IPS DF 6.9 (cell line): Measurements from ENCODE around the gene RBM14.

Experiments used
- DNase-seq: peaks from one replicate; pipeline ENCODE4 v3.0.0-alpha.2; 2013; ENCODE audit warnings: low read depth, low spot score
- H3K27ac ChIP-seq: one replicate; pipeline ENCODE4 v1.5.1; 2013; ENCODE audit warnings: low read length, control low read depth
- H3K27me3 ChIP-seq: 2 replicates; pipeline ENCODE4 v1.6.1; 2013; ENCODE audit warnings: mild to moderate bottlenecking, low read length; ENCODE audit not compliant: control insufficient read depth, insufficient read depth
- H3K36me3 ChIP-seq: 2 replicates; pipeline ENCODE4 v1.6.1; 2013; ENCODE audit warnings: low read length; ENCODE audit not compliant: control insufficient read depth, insufficient read depth
- H3K4me1 ChIP-seq: 2 replicates; pipeline ENCODE4 v1.6.1; 2013; ENCODE audit warnings: low read length; ENCODE audit not compliant: control insufficient read depth, insufficient read depth
- H3K4me3 ChIP-seq: 2 replicates; pipeline ENCODE4 v1.5.1; 2013; ENCODE audit warnings: mild to moderate bottlenecking, low read length
- H3K9me3 ChIP-seq: 2 replicates; pipeline ENCODE4 v1.6.1; 2013; ENCODE audit warnings: low read length, inconsistent platforms; ENCODE audit not compliant: control insufficient read depth, insufficient read depth
- WGBS: extraction: QIAGEN DNeasy Blood & Tissue Kit; methylation state at CpG from one replicate; pipeline ENCODE4 v1.1.7; 2013; ENCODE audit warnings: mixed read lengths, missing lambda C conversion rate; ENCODE audit not compliant: insufficient read length, insufficient coverage; 5-methylcytosine and 5-hydroxymethylcytosine counted together

The RBM14 gene

GRCh38 chr11:66649903-66650302, 33.5 kb downstream of the RBM14 start:
- WGBS = no CpG with 5 or more reads among the region's 5 CpGs
- Histone ChIP-seq H3K9me3 (no peaks in the 10 kb centered on the region), H3K27ac (no peak overlapping the region), H3K27me3 (no peaks in the 10 kb centered on the region), H3K4me3 (no peak overlapping the region), H3K4me1 (no peaks in the 10 kb centered on the region), H3K36me3 (peaks cover 21% of the 10 kb centered on the region; the same call in 1 of the 2 replicates)
- DNase-seq = no peak

- H3K4me1 ChIP-seq = no peaks in the 10 kb centered on the region
- peaks cover 16% of the 10 kb centered on the region; the same call in 1 of the 2 replicates for H3K36me3 ChIP-seq
- no peak overlapping the region for H3K27ac ChIP-seq
- H3K4me3 ChIP-seq = no peak overlapping the region
- no peak for DNase-seq
- no CpG with 5 or more reads among the region's 2 CpGs for WGBS
- H3K27me3 ChIP-seq = no peaks in the 10 kb centered on the region
- no peaks in the 10 kb centered on the region for H3K9me3 ChIP-seq
These were observed 34.6 kb downstream of the RBM14 start for GRCh38 chr11:66651016-66651415.

- no peaks in the 10 kb centered on the region for H3K4me1 ChIP-seq
- no CpG with 5 or more reads among the region's 7 CpGs for WGBS
- DNase-seq = no peak
- no peak overlapping the region for H3K27ac ChIP-seq
- H3K9me3 ChIP-seq = no peaks in the 10 kb centered on the region
- H3K27me3 ChIP-seq = no peaks in the 10 kb centered on the region
- peaks cover 9% of the 10 kb centered on the region; the same call in 1 of the 2 replicates for H3K36me3 ChIP-seq
- H3K4me3 ChIP-seq = no peak overlapping the region
These were observed 36.2 kb downstream of the RBM14 start for GRCh38 chr11:66652651-66653050.

GRCh38 chr11:66653123-66653522, 36.7 kb downstream of the RBM14 start:
- Histone ChIP-seq H3K27ac (no peak overlapping the region), H3K9me3 (no peaks in the 10 kb centered on the region), H3K4me1 (no peaks in the 10 kb centered on the region), H3K36me3 (peaks cover 9% of the 10 kb centered on the region; the same call in 1 of the 2 replicates), H3K27me3 (no peaks in the 10 kb centered on the region), H3K4me3 (no peak overlapping the region)
- DNase-seq = no peak
- no CpG with 5 or more reads among the region's 6 CpGs for WGBS

GRCh38 chr11:66659763-66660162, 43.3 kb downstream of the RBM14 start:
- H3K4me1 ChIP-seq = no peaks in the 10 kb centered on the region
- no peak overlapping the region for H3K4me3 ChIP-seq
- H3K36me3 ChIP-seq = peaks cover 2% of the 10 kb centered on the region; the same call in 1 of the 2 replicates
- no peak overlapping the region for H3K27ac ChIP-seq
- WGBS = no CpG with 5 or more reads among the region's 2 CpGs
- DNase-seq = no peak
- no peaks in the 10 kb centered on the region for H3K9me3 ChIP-seq
- no peaks in the 10 kb centered on the region for H3K27me3 ChIP-seq

GRCh38 chr11:66663741-66664296, 47.4 kb downstream of the RBM14 start:
- Histone ChIP-seq H3K4me1 (no peaks in the 10 kb centered on the region), H3K27ac (no peak overlapping the region), H3K9me3 (no peaks in the 10 kb centered on the region), H3K4me3 (no peak overlapping the region), H3K36me3 (peaks cover 9% of the 10 kb centered on the region), H3K27me3 (no peaks in the 10 kb centered on the region)
- DNase-seq = no peak
- WGBS = no CpG with 5 or more reads among the region's 1 CpG

GRCh38 chr11:66665369-66665768, 48.9 kb downstream of the RBM14 start:
- Histone ChIP-seq H3K36me3 (peaks cover 11% of the 10 kb centered on the region), H3K4me1 (no peaks in the 10 kb centered on the region), H3K27ac (no peak overlapping the region), H3K9me3 (no peaks in the 10 kb centered on the region), H3K4me3 (no peak overlapping the region), H3K27me3 (no peaks in the 10 kb centered on the region)
- no peak for DNase-seq
- WGBS = no CpG with 5 or more reads among the region's 11 CpGs

- Histone ChIP-seq H3K9me3 (no peaks in the 10 kb centered on the region), H3K27ac (no peak overlapping the region), H3K27me3 (no peaks in the 10 kb centered on the region), H3K36me3 (peaks cover 8% of the 10 kb centered on the region), H3K4me1 (no peaks in the 10 kb centered on the region), H3K4me3 (no peak overlapping the region)
- no peak for DNase-seq
- WGBS = no CpG with 5 or more reads among the region's 5 CpGs
These were observed 54.4 kb downstream of the RBM14 start for GRCh38 chr11:66670816-66671215.

- Histone ChIP-seq H3K4me1 (peaks cover 5% of the 10 kb centered on the region; the same call in 1 of the 2 replicates), H3K27ac (no peak overlapping the region), H3K27me3 (no peaks in the 10 kb centered on the region), H3K4me3 (no peak overlapping the region), H3K9me3 (no peaks in the 10 kb centered on the region), H3K36me3 (no peaks in the 10 kb centered on the region; the same call in 1 of the 2 replicates)
- no CpG with 5 or more reads among the region's 2 CpGs for WGBS
- DNase-seq = no peak
These were observed 58.7 kb downstream of the RBM14 start for GRCh38 chr11:66674964-66675602.

- Histone ChIP-seq H3K27ac (no peak overlapping the region), H3K4me1 (peaks cover 5% of the 10 kb centered on the region; the same call in 1 of the 2 replicates), H3K27me3 (no peaks in the 10 kb centered on the region), H3K9me3 (no peaks in the 10 kb centered on the region), H3K4me3 (no peak overlapping the region), H3K36me3 (no peaks in the 10 kb centered on the region)
- no CpG with 5 or more reads among the region's 16 CpGs for WGBS
- no peak for DNase-seq
These were observed 60.0 kb downstream of the RBM14 start for GRCh38 chr11:66676282-66676919.
